Right ventricle myocardium superior (tissue), 1 donor: ENCODE data around the gene SNED1. TPM values are rescaled to one million over a fixed set of nuclear protein-coding genes. Genes with fewer than 3 reads are reported as not detected.
"Not testable (repeated sequence)": the region's sequence is repeated elsewhere in the genome, so short reads cannot be mapped to it uniquely, and the experiment has no call there.

Experiments used
- ATAC-seq: fragments of 200-7000 bp; cut with Tn5 transposase; one replicate; pipeline ENCODE4 v1.9.1; 2020; ENCODE audit warnings: mild to moderate bottlenecking; ENCODE audit not compliant: poor library complexity
- DNase-seq: peaks from one replicate; pipeline ENCODE4 v3.0.0-alpha.2; 2020
- intact Hi-C: fragments of 100-400 bp; cut with DNase I; formaldehyde crosslinking; loops from one replicate; pipeline ENCODE4 v1.11.2; 2022
- total RNA-seq: library from RNA; stranded (reverse); fragmentation: NEBNext Ultra II Directional; extraction: Animal tissue kit (Norgen Biotek cat#: 25700); gene quantifications from one replicate; pipeline ENCODE4 v1.2.1, GENCODE V29; 2021
- donor health status: DM: no; HTN: yes; CAD: no; lungs with severe emphysema.

The SNED1 gene
- total RNA-seq, 1 donor from 2014 or later: 8.0 TPM

DNA sequence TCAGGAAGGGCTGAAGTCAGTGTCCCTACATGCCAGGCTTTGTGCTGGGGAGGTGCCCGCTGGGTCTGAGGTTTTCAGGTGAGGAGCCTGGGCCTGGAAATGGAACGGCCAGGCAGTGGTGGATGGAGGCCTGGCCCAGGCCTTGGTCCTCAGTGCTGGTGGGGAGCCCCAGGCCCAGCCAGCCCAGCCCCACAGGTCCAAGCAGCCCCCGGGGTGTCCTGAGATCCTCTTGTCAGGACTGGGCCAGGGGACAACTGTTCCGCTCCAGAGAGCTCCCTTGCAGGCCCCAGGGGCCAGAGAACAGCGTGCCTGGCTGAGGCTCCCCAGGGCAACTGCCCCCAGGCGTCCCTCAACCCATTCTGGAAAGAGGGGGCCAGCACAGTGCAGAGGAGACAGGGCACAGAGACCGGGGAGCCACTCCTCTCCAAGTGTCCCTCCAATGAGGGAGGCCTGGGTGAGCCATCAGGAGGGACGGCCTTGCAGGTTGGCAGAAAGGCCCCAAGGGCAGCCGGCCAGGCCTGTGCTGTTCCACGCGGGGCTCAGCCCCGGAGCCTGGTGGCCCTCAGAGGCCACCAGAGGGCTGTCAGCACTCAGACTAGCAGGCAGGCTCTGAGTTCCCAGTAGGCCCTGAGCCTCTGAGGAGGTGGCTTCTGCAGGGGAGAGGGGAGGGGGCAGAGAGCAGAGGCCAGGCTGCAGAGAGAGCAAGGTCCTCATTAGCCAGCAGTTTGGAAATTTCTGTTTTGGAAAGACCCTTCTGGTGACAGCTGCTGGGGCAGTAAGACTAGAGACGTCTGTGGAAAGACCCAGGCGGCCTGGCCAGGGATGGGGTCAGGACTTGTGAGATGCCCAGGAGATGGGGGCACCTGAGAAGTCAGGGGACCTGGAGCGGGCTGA lies 29.4 kb upstream of the SNED1 start:
- ATAC-seq: peak; percentile 84
- DNase-seq: peak; percentile 78
- intact Hi-C loops: no loop called here

DNA sequence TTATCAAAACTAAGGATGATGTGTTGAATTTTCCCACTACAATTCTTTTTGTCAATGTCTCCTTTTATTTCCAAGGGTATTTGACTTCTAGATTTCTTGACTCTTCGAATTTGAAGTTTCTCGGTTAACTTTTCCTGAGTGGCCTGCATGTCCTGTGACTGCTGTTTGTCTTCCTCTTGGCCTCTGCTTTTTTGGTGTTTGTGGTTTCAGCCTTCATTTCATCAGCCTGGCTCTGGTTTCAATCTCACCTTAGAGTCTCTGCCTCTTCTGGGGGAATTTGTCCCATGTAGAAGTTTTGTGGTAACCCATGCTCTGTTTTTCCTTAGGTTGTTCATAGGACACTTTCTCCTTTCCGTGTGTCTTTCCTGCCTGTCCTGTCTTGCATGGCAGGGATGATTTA lies 28.3 kb upstream of the SNED1 start:
- no peak for ATAC-seq

DNA sequence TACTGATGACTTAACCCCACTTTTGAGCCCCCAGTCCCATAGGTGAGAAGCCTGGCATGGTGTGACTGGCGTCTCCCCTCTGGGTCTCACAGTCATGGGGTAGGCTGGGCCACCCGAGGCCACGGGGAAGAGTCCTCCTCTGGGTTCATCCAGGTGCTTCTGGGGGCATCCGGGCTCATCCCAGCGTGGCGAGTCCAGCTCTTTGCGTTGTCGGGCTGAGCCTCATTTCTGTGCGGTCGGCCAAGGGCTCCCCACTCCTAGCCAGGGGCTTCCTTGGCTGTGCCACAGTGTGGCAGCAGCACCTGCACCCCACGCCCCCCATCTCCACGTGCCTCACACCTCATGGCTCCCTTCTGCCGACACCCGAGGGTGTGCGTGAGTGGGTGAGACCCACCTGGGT lies 27.6 kb upstream of the SNED1 start:
- ATAC-seq (no peak), DNase-seq (peak; percentile 36)
- intact Hi-C loops: no loop called here

More for the DNA sequence above, 28.3 kb upstream of the SNED1 start:
- intact Hi-C loops: no loop called here
- DNase-seq: no peak

DNA sequence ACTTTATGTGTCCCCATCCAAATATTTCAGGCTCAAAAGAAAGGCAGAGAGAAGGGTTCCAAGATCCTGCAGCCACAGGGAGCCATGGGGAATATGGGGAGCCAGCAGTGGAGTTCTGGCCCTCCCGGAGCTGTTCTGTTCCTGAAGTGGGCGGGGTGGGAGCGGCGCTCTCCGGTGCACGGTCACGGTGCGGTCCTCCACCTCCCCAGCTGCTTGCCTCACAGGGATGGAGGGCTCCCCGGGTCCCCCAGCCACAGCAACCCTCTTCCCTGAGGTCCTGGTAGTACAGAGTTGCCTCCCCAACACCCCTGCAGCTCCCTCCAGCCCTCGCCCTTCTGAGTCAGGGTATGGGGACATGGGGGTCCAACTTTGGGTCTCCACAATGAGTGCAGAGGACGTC lies 26.2 kb upstream of the SNED1 start:
- peak; percentile 41 for ATAC-seq
- intact Hi-C loops: no loop called here
- DNase-seq: peak; percentile 41

DNA sequence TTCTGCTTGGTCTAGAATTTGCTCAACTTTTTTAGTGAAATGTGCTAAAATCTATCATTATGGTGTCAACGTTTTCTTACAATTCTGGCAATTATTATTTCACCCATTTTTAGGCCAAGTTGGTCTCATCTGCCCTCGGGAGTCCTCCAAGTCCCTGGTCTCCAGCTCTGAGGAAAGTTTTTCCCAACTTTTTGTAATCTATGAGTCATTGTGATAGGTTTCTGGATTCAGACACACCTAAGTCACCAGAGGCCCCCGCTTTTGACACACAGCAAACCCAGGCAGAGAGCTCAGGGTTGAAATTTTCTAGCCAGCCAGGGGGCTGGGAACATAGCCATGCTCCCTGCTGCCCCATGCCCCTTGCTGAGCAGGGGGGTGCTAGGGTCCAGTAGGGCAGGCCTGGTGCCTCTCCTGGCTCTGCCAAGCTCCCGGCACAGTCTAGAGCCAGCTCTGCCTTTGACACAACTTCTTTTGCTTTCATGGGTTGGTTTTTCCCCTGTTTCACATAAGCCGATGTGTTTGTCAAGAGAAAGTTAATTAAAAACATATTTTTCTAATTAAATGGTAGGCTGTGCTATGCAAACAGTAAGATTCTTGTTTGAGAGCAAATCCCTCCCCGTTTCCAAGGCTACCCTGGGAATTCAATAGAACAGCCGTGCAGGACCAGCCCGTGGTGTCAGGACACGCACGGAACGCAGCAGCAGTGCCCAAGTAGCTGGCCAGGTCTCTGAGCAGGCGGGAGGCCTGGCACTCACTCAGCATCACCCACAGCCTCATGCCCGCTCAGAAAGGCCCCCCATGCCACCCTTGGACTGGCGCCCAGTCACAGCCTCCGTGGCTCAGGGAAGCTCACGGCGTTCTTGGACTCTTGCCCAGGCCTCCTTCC lies 25.5 kb upstream of the SNED1 start:
- DNase-seq (peak; percentile 48), ATAC-seq (no peak)
- intact Hi-C loops: no loop called here

DNA sequence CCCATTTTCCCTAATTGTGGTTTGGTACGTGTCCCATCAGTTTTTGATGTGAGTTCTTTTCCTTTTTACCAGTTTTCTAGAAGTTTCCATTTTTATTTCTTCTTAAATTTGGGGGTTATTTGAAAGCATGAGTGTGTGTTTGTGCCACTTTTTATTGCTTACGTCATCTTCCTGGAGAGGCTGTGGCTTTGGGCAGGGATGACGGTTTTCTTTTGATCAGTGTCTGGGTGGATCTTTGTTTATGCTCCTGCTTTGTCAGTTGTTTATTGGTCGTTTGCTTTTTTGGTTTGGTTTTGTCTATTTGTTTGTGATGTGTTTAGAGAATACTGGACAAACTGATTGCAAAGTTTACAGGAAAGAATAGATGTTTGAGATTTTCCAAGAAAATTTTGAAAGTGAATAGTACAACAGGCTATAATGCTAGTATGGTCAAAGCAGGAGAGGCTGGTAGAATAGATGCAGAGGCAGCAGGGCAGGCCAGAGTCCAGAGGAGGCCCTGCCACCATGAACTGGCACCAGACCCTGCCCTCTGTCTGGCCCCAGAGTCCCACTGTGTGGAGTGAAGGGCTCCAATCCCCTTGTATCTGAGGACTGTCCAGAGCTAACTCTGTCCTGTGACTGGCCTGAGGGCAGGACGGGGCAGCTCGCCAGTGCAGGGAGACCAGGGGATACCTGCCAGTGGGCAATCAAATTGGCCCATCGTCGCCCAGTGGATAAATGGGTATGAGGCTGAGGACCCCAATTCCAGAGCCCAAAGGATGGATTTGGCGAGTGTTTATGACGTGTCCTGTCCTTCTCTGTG lies 23.4 kb upstream of the SNED1 start:
- intact Hi-C loops: no loop called here
- DNase-seq (peak; percentile 24), ATAC-seq (no peak)

DNA sequence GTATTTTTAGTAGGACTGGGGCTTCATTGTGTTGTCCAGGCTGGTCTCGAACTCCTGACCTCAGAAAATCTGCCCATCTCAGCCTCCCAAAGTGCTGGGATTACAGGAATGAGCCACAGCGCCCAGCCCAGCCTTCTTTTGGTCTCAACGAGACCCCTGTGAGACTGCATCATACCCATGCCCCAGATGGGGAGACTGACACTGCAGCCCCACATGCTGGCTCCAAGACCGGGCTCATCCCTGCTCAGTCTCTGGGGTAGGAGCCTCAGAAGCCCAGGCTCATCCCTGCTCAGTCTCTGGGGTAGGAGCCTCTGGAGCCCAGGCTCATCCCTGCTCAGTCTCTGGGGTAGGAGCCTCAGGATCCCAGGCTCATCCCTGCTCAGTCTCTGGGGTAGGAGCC lies 22.5 kb upstream of the SNED1 start:
- DNase-seq, ATAC-seq, intact Hi-C loops: not testable (repeated sequence)

DNA sequence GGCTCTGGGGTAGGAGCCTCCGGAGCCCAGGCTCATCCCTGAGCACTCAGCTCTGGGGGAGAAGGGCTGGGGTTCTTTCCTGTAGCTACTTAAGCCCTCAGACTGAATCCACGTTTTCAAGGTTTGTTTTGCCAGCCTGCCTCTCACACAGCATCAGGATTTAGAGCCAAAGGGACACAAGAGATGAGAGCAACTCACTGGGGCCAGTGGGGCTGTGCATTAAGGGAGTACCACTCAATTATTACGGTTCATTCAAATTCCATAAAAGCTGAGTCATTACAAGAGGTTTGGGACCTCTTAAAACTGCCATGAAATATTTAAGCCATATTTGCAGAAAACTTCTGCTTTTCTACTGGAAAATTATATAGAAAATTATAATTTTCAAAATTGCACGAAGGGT lies 17.1 kb upstream of the SNED1 start:
- peak; percentile 10 for DNase-seq
- ATAC-seq: no peak
- intact Hi-C loops: no loop called here

DNA sequence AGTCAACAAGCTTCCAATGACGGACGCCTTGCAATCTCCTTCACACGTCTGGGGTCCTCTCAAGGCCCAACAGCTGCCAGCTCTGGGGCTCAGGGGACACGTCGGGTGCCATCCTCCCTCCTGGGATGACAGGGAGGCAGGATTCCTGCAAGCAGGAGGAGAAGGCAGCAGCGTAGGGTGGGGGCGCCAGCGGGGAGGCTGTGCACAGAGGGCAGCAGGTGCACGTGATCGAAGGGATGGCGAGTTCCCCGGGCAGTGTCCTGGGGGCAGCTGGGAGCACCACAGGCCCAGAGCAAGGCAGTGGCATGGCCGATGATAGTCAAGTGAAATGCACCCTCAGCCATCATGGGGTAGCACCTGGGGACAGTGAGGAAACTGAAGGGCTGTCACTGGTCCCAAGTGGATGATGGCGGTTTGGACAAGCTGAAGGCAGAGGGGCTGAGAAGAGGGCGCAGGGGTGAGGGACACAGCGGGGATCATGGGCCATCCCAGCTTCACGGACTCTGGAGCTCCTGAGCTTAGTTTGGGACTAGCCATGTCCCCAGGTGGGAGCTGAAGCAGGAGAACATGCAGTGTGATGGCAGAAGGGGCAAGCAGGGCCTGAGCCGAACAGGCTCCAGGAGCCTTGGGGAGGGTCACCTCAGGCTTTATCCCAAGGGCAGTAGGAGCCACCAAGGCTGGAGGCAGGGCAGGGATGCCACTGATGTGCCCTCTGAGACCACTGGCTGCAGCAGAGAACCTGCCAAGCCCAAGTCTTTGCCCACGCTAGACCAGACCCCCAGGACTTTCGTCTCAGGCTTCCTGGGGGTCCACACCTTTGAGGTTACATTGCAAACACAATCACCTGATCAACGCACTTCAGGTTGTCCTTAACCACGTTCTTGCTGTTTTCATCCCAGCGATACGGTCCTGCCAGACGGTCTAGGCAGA lies 16.3 kb upstream of the SNED1 start:
- no peak for ATAC-seq
- intact Hi-C loops: no loop called here
- peak; percentile 34 for DNase-seq

DNA sequence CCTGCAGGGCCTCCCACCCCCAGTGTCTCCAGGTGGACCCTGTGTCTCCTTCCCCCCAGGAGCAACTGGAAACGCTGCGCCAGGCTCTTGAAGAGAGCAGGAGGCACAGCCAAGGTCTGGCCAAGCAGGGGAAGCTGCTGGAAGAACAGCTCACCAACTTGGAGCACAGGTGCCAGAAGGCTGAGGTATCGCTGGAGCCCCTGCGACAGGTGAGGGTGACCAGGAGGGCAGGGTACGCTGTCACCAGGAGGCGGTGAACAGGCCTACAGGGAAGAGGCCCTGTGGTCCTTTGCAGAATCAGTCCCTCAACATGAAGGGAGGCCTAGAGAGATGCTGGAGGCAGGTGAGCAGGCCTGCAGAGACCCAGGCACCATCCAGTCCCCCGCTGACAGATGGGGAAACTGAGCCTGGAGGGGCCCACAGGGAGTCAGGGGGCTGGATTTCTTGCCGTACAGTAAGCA lies 15.6 kb upstream of the SNED1 start:
- intact Hi-C loops: no loop called here
- no peak for ATAC-seq
- peak; percentile 33 for DNase-seq

DNA sequence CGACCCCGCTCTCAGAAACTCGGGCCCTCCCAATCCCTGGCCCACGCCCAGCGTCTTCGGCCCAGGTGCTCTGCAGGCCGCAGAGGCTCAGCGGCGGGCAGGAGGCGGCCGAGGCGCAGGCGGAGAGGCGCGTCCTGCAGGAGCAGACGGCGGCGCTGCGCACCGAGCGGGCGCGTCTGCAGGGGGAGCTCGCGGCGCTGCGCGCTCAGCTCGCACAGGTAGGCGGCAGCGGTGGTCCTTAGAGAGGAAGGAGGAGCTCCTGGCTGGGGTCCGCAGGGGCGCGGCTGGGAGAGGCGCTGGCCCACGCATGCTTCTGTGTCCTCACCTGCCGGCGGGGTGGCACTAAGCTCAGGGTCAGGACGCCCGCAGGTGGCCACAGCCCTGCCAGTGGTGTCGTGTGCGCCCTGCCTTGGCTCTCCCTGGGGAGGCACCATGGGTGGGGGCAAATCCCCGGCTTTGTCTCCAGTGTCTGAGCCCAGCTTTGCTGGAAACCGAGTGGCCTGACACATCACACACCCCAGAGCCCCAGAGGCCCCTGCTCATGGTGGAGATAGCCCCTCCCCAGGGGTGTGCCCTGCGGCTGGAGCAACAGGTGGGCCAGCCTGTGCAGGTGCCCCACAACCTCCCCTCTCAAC lies 14.9 kb upstream of the SNED1 start:
- ATAC-seq (peak; percentile 73), DNase-seq (peak; percentile 49)
- intact Hi-C loops: no loop called here

DNA sequence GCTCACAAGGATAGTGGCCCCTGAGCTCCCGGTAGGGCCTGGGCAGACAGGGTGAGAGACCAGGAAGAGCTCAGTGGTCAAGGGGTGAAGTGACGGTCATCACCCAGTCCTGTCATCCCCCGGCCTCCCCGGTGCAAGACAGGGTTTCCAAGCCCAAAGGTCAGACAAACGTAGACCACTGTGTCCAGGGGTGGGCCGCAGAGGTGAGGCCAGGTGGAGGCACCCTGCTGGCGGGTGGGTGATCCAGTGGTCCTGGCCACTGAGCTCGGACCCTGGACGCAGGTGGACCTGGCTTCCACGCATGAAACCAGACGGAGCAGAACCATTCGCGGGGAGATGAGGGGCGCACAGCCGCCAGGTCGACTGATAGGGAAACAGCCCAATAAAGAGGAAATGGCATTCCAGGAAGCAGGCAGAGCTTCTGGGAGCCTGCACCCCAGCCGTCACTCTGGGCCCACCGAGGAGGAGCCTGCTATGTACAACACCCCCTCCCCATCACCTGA lies 14.4 kb upstream of the SNED1 start:
- intact Hi-C loops: no loop called here
- DNase-seq: peak; percentile 43
- no peak for ATAC-seq

DNA sequence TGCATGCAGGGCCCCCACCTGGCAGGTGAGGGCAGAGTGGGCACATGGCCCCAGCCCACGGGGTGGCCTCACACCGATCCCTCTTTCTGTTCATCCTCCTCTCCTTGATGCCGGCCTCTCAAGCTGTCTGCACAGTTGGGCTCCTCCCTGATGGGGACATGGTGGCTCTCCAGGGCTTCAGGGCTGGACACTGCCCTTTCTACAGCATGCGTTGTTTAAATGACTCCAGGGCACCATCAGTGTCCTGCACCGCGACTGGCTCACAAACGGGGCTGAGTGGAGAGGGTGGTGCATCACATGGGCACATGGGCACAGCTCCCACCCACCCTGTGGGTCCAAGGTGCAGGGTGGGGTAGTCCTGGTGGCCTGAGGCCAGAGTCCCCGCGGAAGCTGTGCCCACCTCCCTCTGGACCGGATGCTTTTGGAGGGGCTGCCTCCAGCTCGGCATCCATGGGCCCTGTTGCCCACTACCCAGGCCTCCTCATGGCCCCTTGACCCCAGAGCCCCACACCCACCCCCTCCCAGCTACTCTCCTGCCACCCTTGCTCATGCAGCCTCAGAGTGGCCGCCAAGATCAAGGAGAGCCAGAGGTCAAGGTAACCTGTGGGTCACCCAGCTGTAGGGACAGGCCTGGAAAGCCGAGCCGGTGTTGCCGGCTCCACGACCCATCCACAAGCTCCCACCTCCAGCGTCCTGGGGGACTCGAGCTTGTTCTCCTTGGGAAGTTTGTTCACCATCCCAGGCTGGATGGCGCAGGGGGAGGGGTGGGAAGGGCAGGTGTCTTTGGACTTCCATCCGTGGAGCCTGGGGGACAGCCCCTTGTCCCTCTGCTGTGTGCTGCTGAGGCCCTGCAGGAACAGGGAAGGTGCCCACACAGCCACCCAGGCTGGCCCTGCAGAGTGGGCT lies 12.3 kb upstream of the SNED1 start:
- peak; percentile 3 for ATAC-seq
- peak; percentile 33 for DNase-seq
- intact Hi-C loops: no loop called here

DNA sequence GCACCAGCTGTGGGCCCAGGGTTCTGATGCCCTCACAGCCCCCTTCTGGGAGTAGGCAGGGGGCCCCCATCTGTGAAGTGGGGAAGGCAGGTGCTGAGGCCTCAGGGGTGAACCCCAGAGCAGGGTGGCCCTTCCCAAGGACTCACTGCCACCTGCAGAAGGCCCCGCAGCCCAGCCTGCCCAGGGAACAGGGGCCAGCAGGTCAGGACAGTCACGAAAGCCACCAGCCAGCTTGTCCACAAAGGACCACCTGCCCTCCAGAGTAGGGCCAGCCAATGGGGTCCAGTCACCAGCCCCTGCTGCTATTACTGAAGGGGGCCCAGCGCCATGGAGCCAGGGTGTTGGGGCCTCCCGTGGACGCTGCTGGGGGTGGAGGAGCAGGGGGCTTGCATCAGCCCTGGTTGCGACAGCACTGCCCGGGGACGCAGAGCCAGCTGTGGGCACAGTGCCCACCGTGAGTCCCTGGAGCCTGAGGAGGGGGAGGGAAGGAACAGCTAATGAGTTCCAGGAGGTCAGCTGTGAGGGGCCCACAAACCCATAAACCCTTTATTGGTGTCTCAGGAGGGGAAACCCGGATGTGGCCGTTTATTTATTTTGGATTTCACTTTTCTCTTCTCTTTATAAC lies 11.5 kb upstream of the SNED1 start:
- DNase-seq (peak; percentile 82), ATAC-seq (peak; percentile 50)
- intact Hi-C loops: no loop called here

DNA sequence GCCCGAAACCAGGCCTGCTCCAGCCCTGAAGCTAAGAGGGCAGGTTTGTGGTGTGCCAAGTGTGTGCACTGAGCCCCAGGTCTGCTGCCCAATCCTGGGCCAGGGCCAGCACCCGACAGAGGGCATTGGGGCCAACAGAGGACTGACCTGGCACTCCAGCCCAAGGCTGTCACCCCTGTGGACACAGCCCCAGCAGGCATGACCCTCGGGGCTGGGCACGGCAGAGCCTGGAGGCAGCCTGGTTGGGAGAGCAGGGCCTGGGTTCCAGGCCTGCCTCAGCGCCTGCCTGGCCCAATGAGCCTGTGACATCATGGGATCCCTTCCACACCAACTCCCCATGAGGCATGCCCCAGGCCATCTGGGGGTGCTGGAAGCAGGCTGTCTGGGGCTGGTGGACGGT lies 10.8 kb upstream of the SNED1 start:
- peak; percentile 49 for DNase-seq
- no peak for ATAC-seq
- intact Hi-C loops: no loop called here

DNA sequence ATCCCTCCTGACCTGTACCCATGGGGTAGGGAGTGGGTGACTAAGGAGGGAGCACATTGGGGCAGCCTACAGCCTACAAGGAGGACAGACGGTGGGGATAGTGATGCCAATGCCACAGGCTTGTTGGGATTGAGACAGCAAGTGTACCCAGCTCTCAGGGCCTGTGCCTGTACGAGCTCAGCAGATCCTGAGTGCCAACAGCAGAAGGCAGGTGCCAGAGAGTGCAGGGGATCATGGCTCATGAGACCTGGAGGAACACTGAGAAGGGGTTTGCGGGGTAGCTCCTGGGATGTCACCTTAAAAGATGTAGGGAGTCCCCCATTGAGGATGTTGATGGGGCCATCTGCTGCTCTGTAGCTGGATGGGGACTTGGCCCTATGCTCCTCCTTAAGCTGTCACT lies 10.3 kb upstream of the SNED1 start:
- DNase-seq (peak; percentile 30), ATAC-seq (no peak)
- intact Hi-C loops: no loop called here
